HepG2 (cell line): ENCODE results near the gene RFFL. TPM values are rescaled to one million over a fixed set of nuclear protein-coding genes. Genes with fewer than 3 reads are reported as not detected.

Experiments
- ATF7 ChIP-seq, 2 experiments: fragments of 450-650 bp in 1 of 2; sonication (generic) in 1 of 2; formaldehyde crosslinking in 1 of 2; IDR thresholded peaks; 2 replicates each; pipeline versions ENCODE4 v1.4.0 to v1.6.1; 2016 to 2020; ENCODE audit warnings: antibody characterized with exemption in 1 of 2, mild to moderate bottlenecking in 1 of 2, missing genetic modification reagents in 1 of 2
- BCLAF1 ChIP-seq: fragments of 450-650 bp; IDR thresholded peaks from 2 replicates; pipeline ENCODE4 v1.6.1; 2017; ENCODE audit warnings: mild to moderate bottlenecking
- CREB1 ChIP-seq, 2 experiments: fragments of 450-650 bp in 1 of 2; IDR thresholded peaks; 2 replicates each; pipeline ENCODE4 v1.6.1; 2016 to 2017; ENCODE audit warnings: control low read depth in 1 of 2, mild to moderate bottlenecking in 1 of 2, missing compliant biosample characterization in 1 of 2, missing genetic modification characterization in 1 of 2
- HES4 ChIP-seq: sonication (generic); formaldehyde crosslinking; IDR thresholded peaks from 2 replicates; pipeline ENCODE4 v1.9.0; 2021; ENCODE audit warnings: mild to moderate bottlenecking, missing genetic modification reagents, borderline replicate concordance
- JARID2 ChIP-seq: sonication (generic); formaldehyde crosslinking; IDR thresholded peaks from 2 replicates; pipeline ENCODE4 v1.8.1; 2023; ENCODE audit warnings: missing genetic modification reagents, inconsistent platforms; ENCODE audit not compliant: insufficient replicate concordance
- MED8 ChIP-seq: sonication (generic); formaldehyde crosslinking; IDR thresholded peaks from 2 replicates; pipeline ENCODE4 v1.8.1; 2023; ENCODE audit warnings: mild to moderate bottlenecking, missing genetic modification reagents; ENCODE audit not compliant: insufficient replicate concordance
- MXD1 ChIP-seq: sonication (generic); formaldehyde crosslinking; IDR thresholded peaks from 2 replicates; pipeline ENCODE4 v1.4.0; 2020; ENCODE audit warnings: mild to moderate bottlenecking, missing genetic modification reagents
- MXD4 ChIP-seq: IDR thresholded peaks from 2 replicates; pipeline ENCODE4 v1.6.1; 2016; ENCODE audit warnings: mild to moderate bottlenecking, missing biosample characterization, missing genetic modification reagents
- SPEN ChIP-seq: sonication (generic); formaldehyde crosslinking; IDR thresholded peaks from 2 replicates; pipeline ENCODE4 v1.5.1; 2020; ENCODE audit warnings: low read depth, mild to moderate bottlenecking, missing genetic modification reagents
- U2AF1 ChIP-seq: fragments of 200-400 bp; formaldehyde crosslinking; optimal IDR thresholded peaks from 2 replicates; pipeline ENCODE3; 2017; ENCODE audit warnings: mild to moderate bottlenecking, low read depth, low read length
- ZC3H4 ChIP-seq: sonication (generic); formaldehyde crosslinking; IDR thresholded peaks from 2 replicates; pipeline ENCODE4 v1.4.0; 2020; ENCODE audit warnings: missing genetic modification reagents, borderline replicate concordance
- ZNF260 ChIP-seq: sonication (generic); formaldehyde crosslinking; IDR thresholded peaks from 2 replicates; pipeline ENCODE4 v1.4.0; 2020; ENCODE audit warnings: missing genetic modification reagents, low read depth, mild to moderate bottlenecking, borderline replicate concordance
- ZNF30 ChIP-seq: sonication (generic); formaldehyde crosslinking; IDR thresholded peaks from 2 replicates; pipeline ENCODE4 v1.5.0; 2020; ENCODE audit warnings: mild to moderate bottlenecking, missing genetic modification reagents
- ZNF337 ChIP-seq: sonication (generic); formaldehyde crosslinking; IDR thresholded peaks from 2 replicates; pipeline ENCODE4 v1.5.1; 2020; ENCODE audit warnings: missing genetic modification reagents, low read depth, mild to moderate bottlenecking, borderline replicate concordance
- ZNF441 ChIP-seq: sonication (generic); formaldehyde crosslinking; IDR thresholded peaks from 2 replicates; pipeline ENCODE4 v1.7.0; 2021; ENCODE audit warnings: missing genetic modification reagents, borderline replicate concordance
- ZNF556 ChIP-seq: sonication (generic); formaldehyde crosslinking; IDR thresholded peaks from 2 replicates; pipeline ENCODE4 v1.4.0; 2020; ENCODE audit warnings: mild to moderate bottlenecking, missing genetic modification reagents, borderline replicate concordance
- ZNF672 ChIP-seq: sonication (generic); formaldehyde crosslinking; IDR thresholded peaks from 2 replicates; pipeline ENCODE4 v1.8.1; 2022; ENCODE audit warnings: missing genetic modification reagents
- ZNF7 ChIP-seq: IDR thresholded peaks from 2 replicates; pipeline ENCODE4 v1.6.1; 2016; ENCODE audit warnings: missing biosample characterization, missing genetic modification reagents
- ZNF839 ChIP-seq: sonication (generic); formaldehyde crosslinking; IDR thresholded peaks from 2 replicates; pipeline ENCODE4 v1.4.0; 2020; ENCODE audit warnings: missing genetic modification reagents, mild to moderate bottlenecking, borderline replicate concordance
- polyA plus RNA-seq, 8 experiments: library from polyadenylated mRNA; depleted of rRNA in 3 of 8; stranded (reverse) in 7 of 8; unstranded in 1 of 8; fragments of >200 nt; fragmentation: Illumina TruSeq in 4 of 8; extraction: Trizol in 4 of 8; gene quantifications; 2 replicates each; pipeline versions ENCODE4 v1.2.1 to v1.2.3, GENCODE V29; 2011 to 2016; ENCODE audit warnings: low read depth in 4 of 8, missing spikeins in 1 of 8, mixed read lengths in 1 of 8; ENCODE audit not compliant: insufficient read depth in 1 of 8
- total RNA-seq, 5 experiments: library from RNA; depleted of rRNA; stranded (reverse); fragments of >200 nt; fragmentation: Illumina TruSeq; extraction: Trizol; gene quantifications; 2 replicates each; pipeline ENCODE4 v1.2.3, GENCODE V29; 2016; ENCODE audit warnings: low read depth in 1 of 5
- TF ChIP-seq, protein P1 (sequence below): sonication (generic); formaldehyde crosslinking; IDR thresholded peaks from 2 replicates; pipeline ENCODE4 v1.5.1; 2020; ENCODE audit warnings: mild to moderate bottlenecking, missing genetic modification reagents
- TF ChIP-seq, protein P2 (sequence below): sonication (generic); formaldehyde crosslinking; IDR thresholded peaks from 2 replicates; pipeline ENCODE4 v1.4.0; 2020; ENCODE audit warnings: missing genetic modification reagents
- TF ChIP-seq, protein P3 (sequence below): sonication (generic); formaldehyde crosslinking; IDR thresholded peaks from 2 replicates; pipeline ENCODE4 v1.5.1; 2020; ENCODE audit warnings: mild to moderate bottlenecking, missing genetic modification reagents, moderate library complexity

The RFFL gene
- total and polyA plus RNA-seq, 2 of the 13 experiments (the other 11 are each of a cell fraction or from before 2014, with no cell fraction given) = 24.3 to 48.6 TPM

GRCh38 chr17:35088356-35088880, 24.9 kb upstream of the RFFL start (continued):
- TF ChIP-seq, protein P1, sequence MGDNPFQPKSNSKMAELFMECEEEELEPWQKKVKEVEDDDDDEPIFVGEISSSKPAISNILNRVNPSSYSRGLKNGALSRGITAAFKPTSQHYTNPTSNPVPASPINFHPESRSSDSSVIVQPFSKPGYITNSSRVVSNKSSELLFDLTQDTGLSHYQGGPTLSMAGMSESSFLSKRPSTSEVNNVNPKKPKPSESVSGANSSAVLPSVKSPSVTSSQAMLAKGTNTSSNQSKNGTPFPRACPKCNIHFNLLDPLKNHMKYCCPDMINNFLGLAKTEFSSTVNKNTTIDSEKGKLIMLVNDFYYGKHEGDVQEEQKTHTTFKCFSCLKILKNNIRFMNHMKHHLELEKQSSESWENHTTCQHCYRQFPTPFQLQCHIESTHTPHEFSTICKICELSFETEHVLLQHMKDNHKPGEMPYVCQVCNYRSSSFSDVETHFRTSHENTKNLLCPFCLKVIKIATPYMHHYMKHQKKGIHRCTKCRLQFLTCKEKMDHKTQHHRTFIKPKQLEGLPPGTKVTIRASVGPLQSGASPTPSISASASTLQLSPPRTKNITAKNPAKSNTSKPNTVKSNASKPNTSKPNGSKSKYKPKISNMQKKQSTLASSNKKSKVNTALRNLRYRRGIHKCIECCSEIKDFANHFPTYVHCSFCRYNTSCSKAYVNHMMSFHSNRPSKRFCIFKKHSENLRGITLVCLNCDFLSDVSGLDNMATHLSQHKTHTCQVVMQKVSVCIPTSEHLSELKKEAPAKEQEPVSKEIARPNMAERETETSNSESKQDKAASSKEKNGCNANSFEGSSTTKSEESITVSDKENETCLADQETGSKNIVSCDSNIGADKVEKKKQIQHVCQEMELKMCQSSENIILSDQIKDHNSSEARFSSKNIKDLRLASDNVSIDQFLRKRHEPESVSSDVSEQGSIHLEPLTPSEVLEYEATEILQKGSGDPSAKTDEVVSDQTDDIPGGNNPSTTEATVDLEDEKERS = no peak
- no peak for TF ChIP-seq ZNF30
- no peak for TF ChIP-seq ATF7 (IDR thresholded peaks at IDR 0.05)
- no peak for TF ChIP-seq ATF7 (CRISPR knock-in tag; IDR thresholded peaks at IDR 0.05)
- no peak for TF ChIP-seq U2AF1
- TF ChIP-seq HES4 (CRISPR knock-in tag) = no peak
- TF ChIP-seq, protein P2, sequence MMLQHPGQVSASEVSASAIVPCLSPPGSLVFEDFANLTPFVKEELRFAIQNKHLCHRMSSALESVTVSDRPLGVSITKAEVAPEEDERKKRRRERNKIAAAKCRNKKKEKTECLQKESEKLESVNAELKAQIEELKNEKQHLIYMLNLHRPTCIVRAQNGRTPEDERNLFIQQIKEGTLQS (CRISPR knock-in tag) = no peak
- TF ChIP-seq BCLAF1 = no peak
- no peak for TF ChIP-seq ZNF7 (CRISPR knock-in tag)
- TF ChIP-seq MXD4 (CRISPR knock-in tag) = no peak
- TF ChIP-seq ZNF337 (CRISPR knock-in tag) = no peak
- no peak for TF ChIP-seq MXD1
- TF ChIP-seq, protein P3, sequence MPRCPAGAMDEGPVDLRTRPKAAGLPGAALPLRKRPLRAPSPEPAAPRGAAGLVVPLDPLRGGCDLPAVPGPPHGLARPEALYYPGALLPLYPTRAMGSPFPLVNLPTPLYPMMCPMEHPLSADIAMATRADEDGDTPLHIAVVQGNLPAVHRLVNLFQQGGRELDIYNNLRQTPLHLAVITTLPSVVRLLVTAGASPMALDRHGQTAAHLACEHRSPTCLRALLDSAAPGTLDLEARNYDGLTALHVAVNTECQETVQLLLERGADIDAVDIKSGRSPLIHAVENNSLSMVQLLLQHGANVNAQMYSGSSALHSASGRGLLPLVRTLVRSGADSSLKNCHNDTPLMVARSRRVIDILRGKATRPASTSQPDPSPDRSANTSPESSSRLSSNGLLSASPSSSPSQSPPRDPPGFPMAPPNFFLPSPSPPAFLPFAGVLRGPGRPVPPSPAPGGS = no peak
- TF ChIP-seq ZNF260 = no peak
- TF ChIP-seq MED8 (CRISPR knock-in tag) = no peak
- TF ChIP-seq SPEN (CRISPR knock-in tag) = 0 out of 2 replicates have a peak, but pooled peaks have one; percentile 6
- TF ChIP-seq ZNF672 (CRISPR knock-in tag) = no peak
- no peak for TF ChIP-seq JARID2 (CRISPR knock-in tag)
- no peak for TF ChIP-seq ZNF556 (CRISPR knock-in tag)
- no peak; the same call in 1 of the 2 replicates for TF ChIP-seq ZNF441
- no peak for TF ChIP-seq CREB1 (IDR thresholded peaks at IDR 0.05)
- no peak; the same call in 1 of the 2 replicates for TF ChIP-seq CREB1 (CRISPR knock-in tag; IDR thresholded peaks at IDR 0.05)
- TF ChIP-seq ZNF839 (CRISPR knock-in tag) = no peak
- no peak for TF ChIP-seq ZC3H4 (CRISPR knock-in tag)
